ENCODE measurements around the gene DAPK3. TPM values are rescaled to one million over a fixed set of nuclear protein-coding genes. Genes with fewer than 3 reads are reported as not detected.

The DAPK3 gene
- total RNA-seq, 2 experiments from 2014 or later: 32.4 to 33.3 TPM

GRCh38 chr19:3990815-3991117 is 19.9 kb upstream of the DAPK3 start:
- H3K36me3 Mint-ChIP-seq: no peaks in the 10 kb centered on the region
- H3K9me3 Mint-ChIP-seq: no peaks in the 10 kb centered on the region
- H3K27me3 Mint-ChIP-seq: no peaks in the 10 kb centered on the region
- peaks cover 19% of the 10 kb centered on the region for H3K4me1 Mint-ChIP-seq (ENCODE audit: low read depth)
- H3K4me3 Mint-ChIP-seq: no peak overlapping the region
- intact Hi-C loops (cut with micrococcal nuclease): loop anchor here (1.0 kb wide), 2 partner anchors 17 to 190 kb away; partner anchors contain the start of gene PIAS4
- ChIA-PET POLR2A (interaction anchor here (0.6 kb wide), 2 partner anchors 15 to 887 kb away, joined by 3 read pairs; no protein-coding TSS in a partner anchor), CTCF (interaction anchor here (0.9 to 3.0 kb wide), 3 partner anchors 150 to 446 kb away, joined by 3 to 7 read pairs (median 3); no protein-coding TSS in a partner anchor)
- no peak overlapping the region for H3K27ac Mint-ChIP-seq
- DNase-seq: no peak

GRCh38 chr19:3987619-3988371 is 16.9 kb upstream of the DAPK3 start:
- Mint-ChIP-seq H3K4me3 (peak overlapping the region; percentile 96), H3K36me3 (peaks cover 26% of the 10 kb centered on the region), H3K27me3 (no peaks in the 10 kb centered on the region), H3K9me3 (no peaks in the 10 kb centered on the region), H3K27ac (peak overlapping the region; percentile 64), H3K4me1 (ENCODE audit: low read depth) (peaks cover 34% of the 10 kb centered on the region)
- CTCF ChIA-PET: interaction anchor here (0.5 to 2.6 kb wide), 18 partner anchors 9 to 803 kb away, joined by 3 to 24 read pairs (median 3); partner anchors contain the start of genes DAPK3, FEM1A, MRPL54 and PIAS4
- peak; percentile 92 for DNase-seq
- POLR2A ChIA-PET: interaction anchor here (0.6 to 1.7 kb wide), 8 partner anchors 10 to 259 kb away, joined by 3 to 14 read pairs (median 4); partner anchors contain the start of genes DAPK3 and YJU2
- intact Hi-C loops (cut with micrococcal nuclease): loop anchor here (2.0 to 5.0 kb wide), 5 partner anchors 79 to 485 kb away; partner anchors contain the start of genes FZR1, HDGFL2, MAP2K2 and MRPL54

GRCh38 chr19:3986260-3987041 is 15.6 kb upstream of the DAPK3 start:
- peak overlapping the region; percentile 95 for H3K27ac Mint-ChIP-seq
- H3K4me3 Mint-ChIP-seq: peak overlapping the region; percentile 96
- peaks cover 38% of the 10 kb centered on the region for H3K4me1 Mint-ChIP-seq (ENCODE audit: low read depth)
- intact Hi-C loops (cut with micrococcal nuclease): loop anchor here (1.0 to 5.0 kb wide), 8 partner anchors 80 to 486 kb away; partner anchors contain the start of genes ANKRD24, FZR1, HDGFL2 and MAP2K2
- H3K27me3 Mint-ChIP-seq: no peaks in the 10 kb centered on the region
- POLR2A ChIA-PET: interaction anchor here (1.0 to 5.2 kb wide), 3 partner anchors 15 to 80 kb away, joined by 4 to 51 read pairs (median 13); partner anchors contain the start of genes DAPK3, PIAS4 and ZBTB7A
- CTCF ChIA-PET: interaction anchor here (0.7 to 2.6 kb wide), 8 partner anchors 11 to 153 kb away, joined by 3 to 26 read pairs (median 7); partner anchors contain the start of genes DAPK3 and PIAS4
- peaks cover 39% of the 10 kb centered on the region for H3K36me3 Mint-ChIP-seq
- no peaks in the 10 kb centered on the region for H3K9me3 Mint-ChIP-seq
- peak; percentile 72 for DNase-seq

- no peaks in the 10 kb centered on the region for H3K9me3 Mint-ChIP-seq
- peak overlapping the region; percentile 96 for H3K4me3 Mint-ChIP-seq
- no peak for DNase-seq
- ChIA-PET CTCF (interaction anchor here (0.7 to 2.6 kb wide), 11 partner anchors 10 to 247 kb away, joined by 3 to 26 read pairs (median 4); partner anchors contain the start of genes DAPK3, MRPL54, PIAS4 and ZBTB7A), POLR2A (interaction anchor here (0.7 to 5.2 kb wide), 11 partner anchors 9 to 414 kb away, joined by 3 to 51 read pairs (median 4); partner anchors contain the start of genes DAPK3, PIAS4, SH3GL1 and ZBTB7A)
- intact Hi-C loops (cut with micrococcal nuclease): loop anchor here (1.0 to 5.0 kb wide), 10 partner anchors 14 to 487 kb away; partner anchors contain the start of genes ANKRD24, DAPK3, FZR1 and HDGFL2
- peak overlapping the region; percentile 95 for H3K27ac Mint-ChIP-seq
- H3K36me3 Mint-ChIP-seq: peaks cover 46% of the 10 kb centered on the region
- no peaks in the 10 kb centered on the region for H3K27me3 Mint-ChIP-seq
- peaks cover 40% of the 10 kb centered on the region for H3K4me1 Mint-ChIP-seq (ENCODE audit: low read depth)
Observed at GRCh38 chr19:3985643-3986259, 14.9 kb upstream of the DAPK3 start.

- ChIA-PET POLR2A (interaction anchor here (0.7 to 5.2 kb wide), 14 partner anchors 8 to 415 kb away, joined by 3 to 51 read pairs (median 4); partner anchors contain the start of genes DAPK3, PIAS4, SH3GL1 and YJU2), CTCF (interaction anchor here (0.7 to 2.6 kb wide), 10 partner anchors 10 to 248 kb away, joined by 3 to 26 read pairs (median 4); partner anchors contain the start of genes DAPK3, MRPL54, PIAS4 and ZBTB7A)
- H3K9me3 Mint-ChIP-seq: no peaks in the 10 kb centered on the region
- peak within 1 kb of the TSS; percentile 96 for H3K4me3 Mint-ChIP-seq
- H3K4me1 Mint-ChIP-seq (ENCODE audit: low read depth): peaks cover 37% of the 10 kb centered on the region
- intact Hi-C loops (cut with micrococcal nuclease): loop anchor here (1.0 to 5.0 kb wide), 5 partner anchors 14 to 487 kb away; partner anchors contain the start of genes DAPK3, FZR1, HDGFL2 and MAP2K2
- peaks cover 50% of the 10 kb centered on the region for H3K36me3 Mint-ChIP-seq
- H3K27me3 Mint-ChIP-seq: no peaks in the 10 kb centered on the region
- peak within 1 kb of the TSS; percentile 95 for H3K27ac Mint-ChIP-seq
- DNase-seq: peak; percentile 90
Observed at GRCh38 chr19:3984908-3985642, 14.2 kb upstream of the DAPK3 start, which contains the start of gene EEF2. EEF2 (minus strand) TSS chr19:3985463; CDS start chr19:3985380, 83 bp downstream.

GRCh38 chr19:3984584-3984907 is 13.6 kb upstream of the DAPK3 start:
- Mint-ChIP-seq H3K9me3 (no peaks in the 10 kb centered on the region), H3K27ac (peak overlapping the region; percentile 95), H3K4me3 (peak overlapping the region; percentile 96), H3K27me3 (no peaks in the 10 kb centered on the region), H3K36me3 (peaks cover 54% of the 10 kb centered on the region), H3K4me1 (ENCODE audit: low read depth) (peaks cover 37% of the 10 kb centered on the region)
- POLR2A ChIA-PET: interaction anchor here (0.9 to 5.2 kb wide), 6 partner anchors 8 to 262 kb away, joined by 3 to 51 read pairs (median 6); partner anchors contain the start of genes DAPK3, PIAS4 and YJU2
- CTCF ChIA-PET: interaction anchor here (1.6 to 2.6 kb wide), 4 partner anchors 14 to 248 kb away, joined by 4 to 26 read pairs (median 6); partner anchors contain the start of genes DAPK3 and PIAS4
- intact Hi-C loops (cut with micrococcal nuclease): no loop called here
- no peak for DNase-seq

- POLR2A ChIA-PET: interaction anchor here (1.0 to 5.2 kb wide), 3 partner anchors 9 to 21 kb away, joined by 3 to 51 read pairs (median 4); partner anchors contain the start of gene DAPK3
- H3K4me1 Mint-ChIP-seq (ENCODE audit: low read depth): peaks cover 42% of the 10 kb centered on the region
- intact Hi-C loops (cut with micrococcal nuclease): no loop called here
- no peaks in the 10 kb centered on the region for H3K9me3 Mint-ChIP-seq
- CTCF ChIA-PET: interaction anchor here (1.6 to 2.6 kb wide), 2 partner anchors 14 to 135 kb away, joined by 4 to 26 read pairs; partner anchors contain the start of gene DAPK3
- DNase-seq: peak; percentile 59
- peak overlapping the region; percentile 96 for H3K4me3 Mint-ChIP-seq
- peak overlapping the region; percentile 95 for H3K27ac Mint-ChIP-seq
- H3K27me3 Mint-ChIP-seq: no peaks in the 10 kb centered on the region
- peaks cover 59% of the 10 kb centered on the region for H3K36me3 Mint-ChIP-seq
Observed at GRCh38 chr19:3983936-3984583, 13.2 kb upstream of the DAPK3 start.

- H3K9me3 Mint-ChIP-seq: no peaks in the 10 kb centered on the region
- H3K27ac Mint-ChIP-seq: peak overlapping the region; percentile 95
- H3K4me3 Mint-ChIP-seq: peak overlapping the region; percentile 96
- POLR2A ChIA-PET: interaction anchor here (1.3 to 5.2 kb wide), 2 partner anchors 8 to 12 kb away, joined by 4 to 51 read pairs; partner anchors contain the start of gene DAPK3
- intact Hi-C loops (cut with micrococcal nuclease): no loop called here
- peaks cover 61% of the 10 kb centered on the region for H3K36me3 Mint-ChIP-seq
- no peaks in the 10 kb centered on the region for H3K27me3 Mint-ChIP-seq
- no peak for DNase-seq
- CTCF ChIA-PET: interaction anchor here (2.6 kb wide), 1 partner anchor 13 kb away, joined by 26 read pairs; the partner anchor contains the start of gene DAPK3
- H3K4me1 Mint-ChIP-seq (ENCODE audit: low read depth): peaks cover 44% of the 10 kb centered on the region
Observed at GRCh38 chr19:3983542-3983914, 12.6 kb upstream of the DAPK3 start.

- peaks cover 48% of the 10 kb centered on the region for H3K4me1 Mint-ChIP-seq (ENCODE audit: low read depth)
- peaks cover 65% of the 10 kb centered on the region for H3K36me3 Mint-ChIP-seq
- intact Hi-C loops (cut with micrococcal nuclease): no loop called here
- ChIA-PET CTCF (no interaction called here), POLR2A (interaction anchor here (5.2 kb wide), 1 partner anchor 11 kb away, joined by 51 read pairs; the partner anchor contains the start of gene DAPK3)
- H3K27ac Mint-ChIP-seq: peak overlapping the region; percentile 95
- DNase-seq: no peak
- H3K9me3 Mint-ChIP-seq: no peaks in the 10 kb centered on the region
- no peaks in the 10 kb centered on the region for H3K27me3 Mint-ChIP-seq
- peak overlapping the region; percentile 96 for H3K4me3 Mint-ChIP-seq
Observed at GRCh38 chr19:3982701-3983541, 12.0 kb upstream of the DAPK3 start.
